22Rv1 (cell line): ENCODE measurements around the gene UBE2D4.
"Not testable (repeated sequence)": the region's sequence is repeated elsewhere in the genome, so short reads cannot be mapped to it uniquely, and the experiment has no call there.

ENCODE experiments used
- CTCF ChIP-seq: fragments of 450-650 bp; IDR thresholded peaks from 2 replicates; pipeline ENCODE4 v1.5.1; 2017; ENCODE audit warnings: mild to moderate bottlenecking
- ZFX ChIP-seq: fragments of 450-650 bp; IDR thresholded peaks from 2 replicates; pipeline ENCODE4 v1.6.1; 2017; ENCODE audit warnings: antibody characterized with exemption, borderline replicate concordance

GRCh38 chr7:43985904-43986864 lies 59.9 kb downstream of the UBE2D4 start:
- TF ChIP-seq CTCF, result peak; percentile 70
- TF ChIP-seq ZFX, result not testable (repeated sequence)
